CD14-positive monocyte (primary cell): Measurements from ENCODE around the gene CRISPLD2. TPM values are rescaled to one million over a fixed set of nuclear protein-coding genes. Genes with fewer than 3 reads are reported as not detected.
A peak's percentile ranks its signal among the peaks of the same experiment; 100 is the strongest.

Source experiments
- DNase-seq, 3 donors: peaks; one replicate each; pipeline ENCODE4 v3.0.0-alpha.2; 2011 to 2022
- H2AFZ ChIP-seq: 2 replicates; pipeline ENCODE4 v1.6.0; 2012; ENCODE audit warnings: mild to moderate bottlenecking, low read depth, low read length, inconsistent platforms; ENCODE audit not compliant: insufficient read depth, poor library complexity, severe bottlenecking
- H3K27ac ChIP-seq, 2 donors: 1 replicate in 1 of 2; 2 replicates in 1 of 2; pipeline ENCODE4 v1.5.1; 2012 to 2013; ENCODE audit warnings: low read length in 2 of 2, control low read depth in 1 of 2, inconsistent platforms in 1 of 2, low read depth in 1 of 2, mild to moderate bottlenecking in 1 of 2
- H3K27me3 ChIP-seq, 2 donors: one replicate each; pipeline versions ENCODE4 v1.6.0 to v1.6.1; 2011 to 2013; ENCODE audit warnings: low read length in 2 of 2; ENCODE audit not compliant: control insufficient read depth in 2 of 2, insufficient read depth in 2 of 2
- H3K36me3 ChIP-seq, 2 donors: replicated peaks in 1 of 2; 1 replicate in 1 of 2; 2 replicates in 1 of 2; pipeline versions ENCODE4 v1.5.1 to v1.6.1; 2012 to 2013; ENCODE audit warnings: low read length in 2 of 2, control low read depth in 1 of 2, inconsistent platforms in 1 of 2, mild to moderate bottlenecking in 1 of 2; ENCODE audit not compliant: insufficient read depth in 2 of 2, control insufficient read depth in 1 of 2
- H3K4me1 ChIP-seq, 2 donors: 1 replicate in 1 of 2; 2 replicates in 1 of 2; pipeline versions ENCODE4 v1.5.1 to v1.6.1; 2012 to 2013; ENCODE audit warnings: low read length in 2 of 2, control low read depth in 1 of 2, inconsistent platforms in 1 of 2, mild to moderate bottlenecking in 1 of 2, moderate library complexity in 1 of 2; ENCODE audit not compliant: insufficient read depth in 2 of 2, control insufficient read depth in 1 of 2
- H3K4me2 ChIP-seq: replicated peaks from 2 replicates; pipeline ENCODE3; 2012; ENCODE audit warnings: low read length, moderate library complexity, mild to moderate bottlenecking; ENCODE audit not compliant: poor library complexity, severe bottlenecking; ENCODE audit errors: extremely low read depth
- H3K4me3 ChIP-seq, 3 experiments: fragments of 200-600 bp in 1 of 3; sonication (generic) in 1 of 3; replicated peaks in 1 of 3; 1 replicate in 2 of 3; 2 replicates in 1 of 3; pipeline ENCODE4 v1.5.1; 2011 to 2013; ENCODE audit warnings: low read length in 3 of 3, mild to moderate bottlenecking in 3 of 3, control low read depth in 2 of 3, low read depth in 2 of 3, inconsistent platforms in 1 of 3, moderate library complexity in 1 of 3
- H3K79me2 ChIP-seq: 2 replicates; pipeline ENCODE4 v1.6.0; 2012; ENCODE audit warnings: mild to moderate bottlenecking, control low read depth, inconsistent platforms, low read length, moderate library complexity; ENCODE audit not compliant: insufficient read depth
- H3K9ac ChIP-seq: 2 replicates; pipeline ENCODE4 v1.6.0; 2017; ENCODE audit warnings: low read length, mild to moderate bottlenecking; ENCODE audit not compliant: insufficient read depth, poor library complexity, severe bottlenecking
- H3K9me3 ChIP-seq, 2 donors: replicated peaks in 1 of 2; 1 replicate in 1 of 2; 2 replicates in 1 of 2; pipeline versions ENCODE4 v1.5.1 to v1.6.1; 2012 to 2013; ENCODE audit warnings: low read length in 2 of 2, control low read depth in 1 of 2; ENCODE audit not compliant: control insufficient read depth in 1 of 2, insufficient read depth in 1 of 2
- H4K20me1 ChIP-seq: 2 replicates; pipeline ENCODE4 v1.6.0; 2012; ENCODE audit warnings: mild to moderate bottlenecking, low read length, control low read depth, moderate library complexity; ENCODE audit not compliant: insufficient read depth
- H3K27ac Mint-ChIP-seq, 7 donors: one replicate each; pipeline ENCODE4 v1.8.0; 2020; ENCODE audit warnings: mild to moderate bottlenecking in 7 of 7, mixed read lengths in 7 of 7, moderate library complexity in 6 of 7, inconsistent platforms in 2 of 7
- H3K27me3 Mint-ChIP-seq, 3 donors: one replicate each; pipeline ENCODE4 v1.8.0; 2021 to 2022; ENCODE audit warnings: low read depth in 3 of 3, mild to moderate bottlenecking in 3 of 3, mixed read lengths in 3 of 3, moderate library complexity in 3 of 3, inconsistent platforms in 1 of 3
- H3K36me3 Mint-ChIP-seq, 2 donors: one replicate each; pipeline ENCODE4 v1.8.0; 2020; ENCODE audit warnings: mixed read lengths in 2 of 2, inconsistent platforms in 1 of 2, mild to moderate bottlenecking in 1 of 2
- H3K4me1 Mint-ChIP-seq: one replicate; pipeline ENCODE4 v1.8.0; 2020; ENCODE audit warnings: mild to moderate bottlenecking, mixed read lengths
- H3K4me3 Mint-ChIP-seq, 2 donors: one replicate each; pipeline ENCODE4 v1.8.0; 2020; ENCODE audit warnings: mild to moderate bottlenecking in 2 of 2, mixed read lengths in 2 of 2, moderate library complexity in 1 of 2
- H3K9me3 Mint-ChIP-seq, 7 donors: one replicate each; pipeline ENCODE4 v1.8.0; 2020 to 2022; ENCODE audit warnings: mixed read lengths in 7 of 7, mild to moderate bottlenecking in 6 of 7, moderate library complexity in 6 of 7, inconsistent platforms in 2 of 7
- CTCF ChIP-seq: fragments of 200-600 bp; IDR thresholded peaks from one replicate; pipeline ENCODE4 v1.8.0; 2022; ENCODE audit warnings: antibody characterized with exemption, mild to moderate bottlenecking
- WGBS: methylation state at CpG from one replicate; pipeline ENCODE4 v1.1.5; 2013; ENCODE audit warnings: missing lambda C conversion rate; ENCODE audit not compliant: insufficient coverage; 5-methylcytosine and 5-hydroxymethylcytosine counted together
- intact Hi-C, 2 donors: fragments of 100-400 bp; cut with micrococcal nuclease; formaldehyde crosslinking; loops; one replicate each; pipeline versions ENCODE4 v1.15.0 to v1.15.1; 2023
- polyA plus RNA-seq, 3 donors: library from polyadenylated mRNA; depleted of rRNA in 1 of 3; unstranded in 2 of 3; stranded (reverse) in 1 of 3; fragments of 300-500 nt in 2 of 3; fragments of >200 nt in 1 of 3; fragmentation: Illumina TruSeq in 2 of 3; gene quantifications; 1 replicate in 2 of 3; 2 replicates in 1 of 3; pipeline ENCODE4 v1.2.3, GENCODE V29; 2012 to 2021

CRISPLD2 gene
- polyA plus RNA-seq, 3 donors = 40.7 to 90.4 (median 69.0) TPM

GRCh38 chr16:84876873-84877606, 57.3 kb downstream of the CRISPLD2 start:
- intact Hi-C loops = no loop called here
- no peak overlapping the region for H3K27ac ChIP-seq
- TF ChIP-seq CTCF = no peak
- H3K27ac Mint-ChIP-seq = peak overlapping the region in 1 of 7 donors; percentile 71
- no peak overlapping the region for H3K4me3 Mint-ChIP-seq
- no peaks in the 10 kb centered on the region for H3K9me3 ChIP-seq
- H3K4me1 Mint-ChIP-seq = peaks cover 12% of the 10 kb centered on the region
- peaks cover 2 to 10% (median 6%) of the 10 kb centered on the region in 7 donors for H3K9me3 Mint-ChIP-seq
- H3K27me3 Mint-ChIP-seq = peaks cover 1 to 13% (median 4%) of the 10 kb centered on the region in 3 donors
- H3K36me3 ChIP-seq = peaks cover 64 to 99% of the 10 kb centered on the region in 2 donors
- no peaks in the 10 kb centered on the region for H4K20me1 ChIP-seq
- no peaks in the 10 kb centered on the region for H3K79me2 ChIP-seq
- DNase-seq = no peak
- WGBS = 86% methylated on average over 12 of the region's 13 CpGs
- H3K4me1 ChIP-seq = no peaks in the 10 kb centered on the region
- H3K4me3 ChIP-seq = no peak overlapping the region
- H3K4me2 ChIP-seq = no peak overlapping the region
- no peaks in the 10 kb centered on the region for H3K27me3 ChIP-seq
- peaks cover 80 to 100% of the 10 kb centered on the region in 2 donors for H3K36me3 Mint-ChIP-seq
- H2AFZ ChIP-seq = no peak overlapping the region
- H3K9ac ChIP-seq = no peak overlapping the region

GRCh38 chr16:84878770-84879169, 59.0 kb downstream of the CRISPLD2 start:
- Mint-ChIP-seq H3K9me3 (peaks cover 2 to 11% (median 8%) of the 10 kb centered on the region in 7 donors), H3K36me3 (peaks cover 81 to 100% of the 10 kb centered on the region in 2 donors), H3K27ac (no peak overlapping the region), H3K27me3 (peaks cover 1 to 18% (median 4%) of the 10 kb centered on the region in 3 donors), H3K4me1 (peaks cover 13% of the 10 kb centered on the region), H3K4me3 (no peak overlapping the region)
- no peak overlapping the region for H3K9ac ChIP-seq
- H2AFZ ChIP-seq = no peak overlapping the region
- H4K20me1 ChIP-seq = no peaks in the 10 kb centered on the region
- 100% methylated on average over 2 of the region's 5 CpGs for WGBS
- H3K79me2 ChIP-seq = no peaks in the 10 kb centered on the region
- H3K4me1 ChIP-seq = no peaks in the 10 kb centered on the region
- H3K36me3 ChIP-seq = peaks cover 59 to 99% of the 10 kb centered on the region in 2 donors
- H3K4me3 ChIP-seq = no peak overlapping the region
- H3K4me2 ChIP-seq = no peak overlapping the region
- no peak for DNase-seq
- no peak for TF ChIP-seq CTCF
- H3K9me3 ChIP-seq = no peaks in the 10 kb centered on the region
- H3K27me3 ChIP-seq = no peaks in the 10 kb centered on the region
- intact Hi-C loops = no loop called here
- no peak overlapping the region for H3K27ac ChIP-seq
